ENCODE measurements around the gene POU2F1.

DNA sequence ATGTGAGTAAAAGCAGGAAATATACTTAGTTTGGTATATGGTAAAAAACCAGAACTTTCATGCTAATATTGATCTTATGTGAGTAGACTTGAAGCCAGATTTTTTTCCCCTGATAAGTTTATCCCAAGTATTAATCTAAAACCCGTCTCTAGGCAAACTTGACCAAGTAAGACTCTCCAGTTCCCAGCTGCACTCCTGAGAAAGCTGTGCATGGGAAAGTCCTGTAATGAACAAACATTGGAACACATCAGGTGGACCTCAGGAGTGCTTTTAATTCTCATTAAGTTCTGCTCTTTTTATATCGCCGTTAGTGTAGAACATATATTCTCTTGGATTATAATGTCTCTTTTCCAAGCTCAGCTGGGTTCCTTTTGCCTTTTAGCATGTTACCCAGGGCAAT, 192.6 kb downstream of the POU2F1 start:
- TF ChIP-seq EP300 (IDR thresholded peaks at IDR 0.05) (no peak), POLR2A (IDR thresholded peaks at IDR 0.05) (no peak), CTCF (IDR thresholded peaks at IDR 0.05) (no peak)

All from tibial nerve (tissue), 4 donors.